ENCODE data around the gene ZCCHC14.
"Not testable (repeated sequence)": the region's sequence is repeated elsewhere in the genome, so short reads cannot be mapped to it uniquely, and the experiment has no call there.

DNA sequence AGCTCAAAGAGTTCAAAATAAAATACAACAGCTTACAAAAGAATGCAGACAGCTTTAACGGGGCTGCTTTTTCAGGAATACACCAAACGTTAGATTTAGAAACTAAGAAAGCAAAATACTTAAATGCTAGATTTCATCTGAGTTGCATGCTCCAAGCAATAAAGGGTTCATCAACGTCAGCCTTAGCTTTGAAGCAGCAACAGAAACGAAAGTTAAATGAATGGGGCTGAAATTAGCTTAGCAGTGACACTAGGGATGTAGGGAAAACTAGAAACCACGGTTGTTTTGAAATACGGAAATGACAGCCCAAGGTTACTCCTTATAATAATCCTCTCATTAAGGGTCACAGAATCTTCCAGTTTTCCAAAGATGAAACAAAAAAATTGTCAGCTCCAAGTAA, 3.9 kb downstream of the ZCCHC14 start:
- not testable (repeated sequence) for TF ChIP-seq POLR2A, SPI1, POLR2AphosphoS5 (IDR thresholded peaks at IDR 0.05; ENCODE audit: low read depth, low read length)
